ENCODE results near the gene CCDC187.

The CCDC187 gene

DNA sequence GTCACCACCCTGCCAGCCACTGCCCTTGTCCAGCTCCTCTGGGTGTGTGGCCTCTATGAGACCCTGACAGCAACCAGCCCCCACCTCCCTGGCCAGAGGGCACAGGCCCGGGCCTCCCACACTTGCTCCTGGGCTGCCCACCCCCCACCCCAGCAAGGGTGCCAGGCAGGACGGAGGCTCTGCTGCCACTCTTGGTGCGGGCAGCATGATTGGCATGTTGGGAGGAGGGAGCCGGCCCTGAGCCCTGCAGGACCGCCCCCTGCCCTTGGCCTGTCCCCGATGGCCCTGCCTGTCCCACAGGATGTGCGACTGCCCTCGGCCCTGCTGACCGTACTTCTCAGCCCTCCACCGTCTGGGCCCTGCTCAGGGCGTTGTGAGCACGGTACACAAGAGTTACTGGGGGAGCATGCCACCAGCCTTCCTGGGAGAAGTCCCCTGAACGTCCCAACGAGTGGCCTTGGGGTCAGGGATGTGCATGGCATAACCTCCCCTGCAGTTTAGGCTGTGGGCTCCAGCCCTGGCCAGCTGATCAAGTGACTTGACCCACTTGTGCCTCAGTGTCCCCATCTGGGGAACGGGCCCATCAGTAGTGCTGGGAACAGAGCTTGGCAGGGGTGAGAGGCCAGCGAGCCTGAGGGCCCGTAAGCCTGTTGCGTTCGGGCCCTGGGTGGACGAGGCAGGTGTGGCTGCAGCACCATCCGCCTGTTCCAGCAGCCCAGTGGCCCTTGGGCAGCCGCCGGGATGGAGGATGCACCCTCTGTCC, 39.4 kb upstream of the CCDC187 start:
- no peak for DNase-seq (ENCODE audit: low read depth)
- TF ChIP-seq, protein P1, sequence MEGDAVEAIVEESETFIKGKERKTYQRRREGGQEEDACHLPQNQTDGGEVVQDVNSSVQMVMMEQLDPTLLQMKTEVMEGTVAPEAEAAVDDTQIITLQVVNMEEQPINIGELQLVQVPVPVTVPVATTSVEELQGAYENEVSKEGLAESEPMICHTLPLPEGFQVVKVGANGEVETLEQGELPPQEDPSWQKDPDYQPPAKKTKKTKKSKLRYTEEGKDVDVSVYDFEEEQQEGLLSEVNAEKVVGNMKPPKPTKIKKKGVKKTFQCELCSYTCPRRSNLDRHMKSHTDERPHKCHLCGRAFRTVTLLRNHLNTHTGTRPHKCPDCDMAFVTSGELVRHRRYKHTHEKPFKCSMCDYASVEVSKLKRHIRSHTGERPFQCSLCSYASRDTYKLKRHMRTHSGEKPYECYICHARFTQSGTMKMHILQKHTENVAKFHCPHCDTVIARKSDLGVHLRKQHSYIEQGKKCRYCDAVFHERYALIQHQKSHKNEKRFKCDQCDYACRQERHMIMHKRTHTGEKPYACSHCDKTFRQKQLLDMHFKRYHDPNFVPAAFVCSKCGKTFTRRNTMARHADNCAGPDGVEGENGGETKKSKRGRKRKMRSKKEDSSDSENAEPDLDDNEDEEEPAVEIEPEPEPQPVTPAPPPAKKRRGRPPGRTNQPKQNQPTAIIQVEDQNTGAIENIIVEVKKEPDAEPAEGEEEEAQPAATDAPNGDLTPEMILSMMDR (IDR thresholded peaks at IDR 0.05; ENCODE audit: low read depth, low read length, missing control alignments): no peak
- no peak overlapping the region for H3K4me3 ChIP-seq (ENCODE audit: low read depth, low read length)

DNA sequence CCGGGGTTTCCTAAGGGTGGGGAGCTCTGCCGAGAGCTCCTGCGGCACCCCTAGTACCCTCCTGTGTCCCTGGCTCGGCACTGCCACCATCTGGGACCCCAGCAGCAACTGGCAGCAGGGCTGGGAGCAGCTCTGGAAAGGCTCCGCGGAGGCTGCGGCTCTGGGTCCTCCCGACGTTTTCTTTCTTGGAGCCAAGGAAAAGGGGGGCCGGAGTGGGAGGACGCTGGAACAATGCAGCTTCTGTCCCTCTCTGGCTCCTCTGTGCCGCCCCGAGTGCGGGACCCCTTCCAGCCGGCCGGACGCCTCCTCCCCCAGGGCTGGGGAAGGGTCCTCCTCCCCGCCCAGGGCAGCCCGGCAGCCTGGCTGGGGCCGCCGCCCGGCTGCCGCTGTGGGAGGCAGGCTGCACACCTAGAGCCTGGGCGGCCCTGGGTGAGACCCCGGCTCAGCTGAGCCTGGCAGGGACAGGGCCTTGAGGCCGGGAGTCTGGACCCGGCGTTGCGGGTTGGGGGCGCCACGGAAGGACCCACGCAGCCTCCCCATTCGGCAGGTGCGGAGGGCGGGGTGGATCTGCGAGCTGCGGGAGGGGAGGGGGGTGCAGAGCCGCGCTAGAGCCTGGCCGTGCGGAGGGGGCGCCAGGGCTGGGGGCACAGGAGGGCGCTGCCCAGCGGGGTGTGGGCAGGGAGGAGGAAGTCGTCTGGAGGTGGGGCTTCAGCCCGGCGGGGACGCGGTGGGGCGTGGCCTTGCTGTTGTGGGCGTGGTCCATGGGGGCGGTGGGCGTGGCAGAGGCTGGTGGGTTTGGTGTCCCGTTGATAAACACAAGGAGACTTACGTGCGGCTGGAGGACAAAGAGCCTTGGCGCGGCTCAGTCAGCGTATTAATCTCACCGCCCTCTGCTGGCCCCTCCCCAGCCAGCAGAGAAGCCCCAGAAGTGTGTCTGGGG, 38.6 kb upstream of the CCDC187 start:
- H3K4me3 ChIP-seq (ENCODE audit: low read depth, low read length): no peak overlapping the region
- DNase-seq (ENCODE audit: low read depth): no peak
- TF ChIP-seq, protein P1 (IDR thresholded peaks at IDR 0.05; ENCODE audit: low read depth, low read length, missing control alignments): no peak

DNA sequence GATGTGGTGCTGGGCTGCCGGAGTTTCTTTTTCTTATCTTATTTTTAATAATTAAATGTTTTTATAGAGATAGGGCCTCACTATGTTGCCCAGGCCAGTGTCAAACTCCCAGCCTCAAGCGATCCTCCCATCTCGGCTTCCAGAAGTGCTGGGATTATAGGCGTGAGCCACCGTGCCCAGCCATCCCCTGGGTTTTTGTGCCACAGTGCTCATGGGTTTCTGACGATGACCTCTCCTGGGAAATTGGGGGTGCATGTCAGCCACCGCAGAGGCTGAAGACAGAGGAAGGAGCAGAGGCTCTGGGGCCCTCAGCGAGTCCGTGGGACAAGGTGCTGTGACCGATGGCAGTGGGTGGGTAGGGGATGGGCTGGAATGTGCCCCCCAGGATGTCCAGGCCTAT, 37.9 kb upstream of the CCDC187 start:
- no peak overlapping the region for H3K4me3 ChIP-seq (ENCODE audit: low read depth, low read length)
- TF ChIP-seq, protein P1 (IDR thresholded peaks at IDR 0.05; ENCODE audit: low read depth, low read length, missing control alignments): no peak

GRCh38 chr9:136341042-136341655, 37.3 kb upstream of the CCDC187 start:
- TF ChIP-seq, protein P1 (IDR thresholded peaks at IDR 0.05; ENCODE audit: low read depth, low read length, missing control alignments): no peak
- H3K4me3 ChIP-seq (ENCODE audit: low read depth, low read length): no peak overlapping the region
- DNase-seq (ENCODE audit: low read depth): no peak

More for the DNA sequence above, 37.9 kb upstream of the CCDC187 start:
- DNase-seq (ENCODE audit: low read depth): no peak

GRCh38 chr9:136340356-136341041, 36.6 kb upstream of the CCDC187 start:
- no peak for DNase-seq (ENCODE audit: low read depth)
- H3K4me3 ChIP-seq (ENCODE audit: low read depth, low read length): no peak overlapping the region
- TF ChIP-seq, protein P1 (IDR thresholded peaks at IDR 0.05; ENCODE audit: low read depth, low read length, missing control alignments): no peak

DNA sequence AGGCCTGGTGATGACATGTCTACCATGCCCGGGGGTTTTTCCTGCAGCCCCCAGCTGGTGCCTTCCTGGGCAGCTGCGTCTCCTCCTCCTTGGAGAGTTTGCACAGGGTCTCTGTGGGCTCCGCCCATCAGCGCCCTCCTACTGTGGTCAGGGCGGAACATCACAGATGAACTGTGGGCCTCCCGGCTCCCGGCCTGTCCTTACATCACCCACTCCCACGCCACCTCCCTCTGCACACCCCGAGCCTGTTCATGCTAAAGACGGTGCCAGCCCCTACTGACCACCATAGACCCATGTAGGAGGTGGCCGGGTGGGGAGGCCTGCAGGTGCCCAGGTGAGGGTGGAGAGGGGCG, 36.0 kb upstream of the CCDC187 start:
- TF ChIP-seq, protein P1 (IDR thresholded peaks at IDR 0.05; ENCODE audit: low read depth, low read length, missing control alignments): no peak
- no peak overlapping the region for H3K4me3 ChIP-seq (ENCODE audit: low read depth, low read length)
- no peak for DNase-seq (ENCODE audit: low read depth)

Data from GM12864 (cell line).